ENCODE results near the gene SLC41A1.

The SLC41A1 gene

DNA sequence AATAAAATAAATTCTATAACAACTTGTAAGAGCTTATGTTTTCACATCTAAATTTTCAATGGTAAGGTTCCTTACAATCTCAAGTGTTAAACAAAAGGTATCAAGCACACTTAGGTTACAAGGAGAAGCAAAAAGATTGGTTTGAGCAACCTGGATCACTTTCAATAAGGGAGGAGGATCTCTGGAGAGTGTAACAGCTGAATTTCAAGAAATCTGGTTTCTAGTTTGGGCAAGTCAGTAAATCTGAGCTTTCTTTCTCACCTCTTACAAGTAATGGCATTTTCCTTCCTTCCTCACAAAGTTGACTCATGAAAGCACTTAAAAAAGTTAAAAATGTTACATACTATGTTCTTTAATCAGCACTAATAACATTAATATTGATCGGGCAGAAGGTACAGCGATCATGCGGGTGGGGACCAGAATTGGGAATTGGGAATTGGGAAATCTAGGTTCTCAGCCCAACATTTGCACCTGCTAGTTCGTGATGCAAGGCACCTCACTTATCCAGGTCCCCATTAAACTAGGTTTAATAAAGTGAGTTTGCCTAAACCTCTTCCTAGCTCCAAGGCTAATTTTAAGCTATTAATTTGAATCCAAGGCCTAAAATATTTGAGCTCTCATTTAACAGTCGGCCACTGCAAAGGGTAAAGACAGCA, 66.1 kb downstream of the SLC41A1 start:
- H3K4me3 Mint-ChIP-seq, result peak overlapping the region; percentile 71 to 92 (median 85)
- no peaks in the 10 kb centered on the region for H3K9me3 Mint-ChIP-seq
- H3K27ac Mint-ChIP-seq, result peak overlapping the region; percentile 26 to 80 (median 61)
- no peaks in the 10 kb centered on the region for H3K27me3 Mint-ChIP-seq (ENCODE audit: low read depth)
- no peak for TF ChIP-seq CTCF (IDR thresholded peaks at IDR 0.05; ENCODE audit: unreplicated experiment in 3 of 3)
- H3K4me1 Mint-ChIP-seq, result peaks cover 33% of the 10 kb centered on the region
- H3K36me3 Mint-ChIP-seq (ENCODE audit: low read depth), result peaks cover 11% of the 10 kb centered on the region

DNA sequence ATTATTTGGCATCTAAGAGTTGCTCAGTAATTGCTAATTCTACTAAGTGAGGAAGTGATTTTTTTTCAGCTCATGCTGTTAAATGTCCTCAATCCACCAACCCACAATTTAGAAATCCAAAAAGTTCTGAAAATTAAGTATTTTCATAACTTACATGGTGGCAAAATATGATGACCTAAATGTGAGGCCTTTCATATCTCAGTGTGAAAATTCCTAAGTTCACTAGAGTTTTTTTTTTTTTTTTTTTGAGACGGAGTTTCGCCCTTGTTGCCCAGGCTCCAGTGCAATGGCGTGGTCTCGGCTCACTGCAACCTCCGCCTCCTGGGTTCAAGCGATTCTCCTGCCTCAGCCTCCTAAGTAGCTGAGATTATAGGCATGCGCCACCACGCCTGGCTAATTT, 68.6 kb downstream of the SLC41A1 start:
- peaks cover 15% of the 10 kb centered on the region for H3K36me3 Mint-ChIP-seq (ENCODE audit: low read depth)
- H3K4me1 Mint-ChIP-seq, result peaks cover 38% of the 10 kb centered on the region
- TF ChIP-seq CTCF (IDR thresholded peaks at IDR 0.05; ENCODE audit: unreplicated experiment in 3 of 3), result no peak
- no peaks in the 10 kb centered on the region for H3K9me3 Mint-ChIP-seq
- H3K4me3 Mint-ChIP-seq, result peak overlapping the region in 1 of 3 experiments; percentile 37
- peak overlapping the region in 2 of 3 experiments; percentile 48 to 88 for H3K27ac Mint-ChIP-seq
- no peaks in the 10 kb centered on the region for H3K27me3 Mint-ChIP-seq (ENCODE audit: low read depth)

DNA sequence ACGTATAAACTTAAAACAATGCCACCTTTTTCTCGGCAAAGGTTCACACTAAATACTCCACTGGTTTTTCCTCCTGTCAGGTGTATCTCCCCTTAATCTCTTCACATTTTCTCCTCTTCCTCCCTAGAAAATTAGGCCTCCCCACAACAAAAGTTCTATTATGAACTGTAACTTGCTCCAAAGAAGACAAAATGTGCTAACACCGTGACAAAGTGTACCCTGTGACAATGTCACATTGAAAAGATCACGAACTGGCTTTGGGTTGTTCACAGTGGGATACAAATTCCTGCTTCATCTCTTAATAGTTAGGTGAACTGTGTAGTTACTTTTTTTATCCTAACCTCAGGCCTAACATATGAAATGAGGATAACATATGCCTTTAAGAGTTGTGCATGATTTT, 69.0 kb downstream of the SLC41A1 start:
- no peaks in the 10 kb centered on the region for H3K9me3 Mint-ChIP-seq
- peak overlapping the region; percentile 48 to 88 (median 50) for H3K27ac Mint-ChIP-seq
- peak overlapping the region in 2 of 3 experiments; percentile 18 to 37 for H3K4me3 Mint-ChIP-seq
- peaks cover 20% of the 10 kb centered on the region for H3K36me3 Mint-ChIP-seq (ENCODE audit: low read depth)
- TF ChIP-seq CTCF (IDR thresholded peaks at IDR 0.05; ENCODE audit: unreplicated experiment in 3 of 3), result no peak
- H3K27me3 Mint-ChIP-seq (ENCODE audit: low read depth), result no peaks in the 10 kb centered on the region
- H3K4me1 Mint-ChIP-seq, result peaks cover 42% of the 10 kb centered on the region

DNA sequence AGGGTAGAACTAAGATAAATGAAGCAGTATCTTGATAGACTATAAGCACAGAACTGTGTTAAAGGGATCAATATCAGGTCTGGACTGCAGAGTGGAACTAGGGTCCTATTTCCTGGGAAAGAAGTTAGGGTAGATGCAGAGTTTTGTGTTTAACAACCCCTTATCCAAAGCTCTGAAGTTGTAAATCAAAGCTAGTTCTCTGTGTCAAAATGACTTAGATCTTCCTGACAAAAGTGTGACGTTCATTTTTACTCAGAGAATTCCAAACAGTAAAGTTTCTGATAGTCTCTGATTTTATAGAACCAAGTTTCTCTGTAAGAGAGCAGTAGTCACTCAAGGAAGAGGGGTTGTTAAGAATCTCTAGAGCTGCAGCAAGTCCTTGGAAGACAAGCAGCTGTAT, 71.3 kb downstream of the SLC41A1 start:
- no peak for TF ChIP-seq CTCF (IDR thresholded peaks at IDR 0.05; ENCODE audit: unreplicated experiment in 3 of 3)
- no peak overlapping the region for H3K4me3 Mint-ChIP-seq
- H3K27me3 Mint-ChIP-seq (ENCODE audit: low read depth), result no peaks in the 10 kb centered on the region
- peak overlapping the region; percentile 34 to 83 (median 66) for H3K27ac Mint-ChIP-seq
- peaks cover 43% of the 10 kb centered on the region for H3K4me1 Mint-ChIP-seq
- H3K36me3 Mint-ChIP-seq (ENCODE audit: low read depth), result peaks cover 30% of the 10 kb centered on the region
- no peaks in the 10 kb centered on the region for H3K9me3 Mint-ChIP-seq

GRCh38 chr1:205739348-205740160, 73.4 kb downstream of the SLC41A1 start:
- no peak for TF ChIP-seq CTCF (IDR thresholded peaks at IDR 0.05; ENCODE audit: unreplicated experiment in 3 of 3)
- H3K27ac Mint-ChIP-seq, result peak overlapping the region in 1 of 3 experiments; percentile 48

More at GRCh38 chr1:205739348-205740160, 73.4 kb downstream of the SLC41A1 start:
- H3K36me3 Mint-ChIP-seq (ENCODE audit: low read depth), result peaks cover 37% of the 10 kb centered on the region
- H3K4me3 Mint-ChIP-seq, result no peak overlapping the region
- H3K27me3 Mint-ChIP-seq (ENCODE audit: low read depth), result no peaks in the 10 kb centered on the region
- peaks cover 36% of the 10 kb centered on the region for H3K4me1 Mint-ChIP-seq
- H3K9me3 Mint-ChIP-seq, result no peaks in the 10 kb centered on the region
